ENCODE data around the gene AMFR.

DNA sequence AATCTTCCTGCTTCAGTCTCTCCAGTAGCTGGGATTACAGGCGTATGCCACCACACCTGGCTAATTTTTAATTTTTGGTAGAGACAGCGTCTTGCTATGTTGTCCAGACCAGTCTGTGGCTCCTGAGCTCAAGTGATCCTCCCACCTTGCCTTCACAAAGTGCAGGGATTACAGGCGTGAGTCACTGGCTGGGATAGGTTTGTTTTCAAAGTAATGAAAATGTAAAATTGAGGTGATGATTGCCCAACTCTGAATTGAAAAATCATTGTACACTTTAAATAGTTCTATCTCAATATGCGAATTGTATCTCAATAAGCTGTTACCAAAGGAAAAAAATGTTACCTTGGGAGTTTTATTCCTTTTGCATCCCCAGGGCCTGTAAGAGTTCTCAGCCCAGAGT is 1.2 kb upstream of the AMFR start:
- TF ChIP-seq, protein P1, sequence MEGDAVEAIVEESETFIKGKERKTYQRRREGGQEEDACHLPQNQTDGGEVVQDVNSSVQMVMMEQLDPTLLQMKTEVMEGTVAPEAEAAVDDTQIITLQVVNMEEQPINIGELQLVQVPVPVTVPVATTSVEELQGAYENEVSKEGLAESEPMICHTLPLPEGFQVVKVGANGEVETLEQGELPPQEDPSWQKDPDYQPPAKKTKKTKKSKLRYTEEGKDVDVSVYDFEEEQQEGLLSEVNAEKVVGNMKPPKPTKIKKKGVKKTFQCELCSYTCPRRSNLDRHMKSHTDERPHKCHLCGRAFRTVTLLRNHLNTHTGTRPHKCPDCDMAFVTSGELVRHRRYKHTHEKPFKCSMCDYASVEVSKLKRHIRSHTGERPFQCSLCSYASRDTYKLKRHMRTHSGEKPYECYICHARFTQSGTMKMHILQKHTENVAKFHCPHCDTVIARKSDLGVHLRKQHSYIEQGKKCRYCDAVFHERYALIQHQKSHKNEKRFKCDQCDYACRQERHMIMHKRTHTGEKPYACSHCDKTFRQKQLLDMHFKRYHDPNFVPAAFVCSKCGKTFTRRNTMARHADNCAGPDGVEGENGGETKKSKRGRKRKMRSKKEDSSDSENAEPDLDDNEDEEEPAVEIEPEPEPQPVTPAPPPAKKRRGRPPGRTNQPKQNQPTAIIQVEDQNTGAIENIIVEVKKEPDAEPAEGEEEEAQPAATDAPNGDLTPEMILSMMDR (CRISPR knock-in tag; IDR thresholded peaks at IDR 0.05), result no peak
- TF ChIP-seq, protein P2, sequence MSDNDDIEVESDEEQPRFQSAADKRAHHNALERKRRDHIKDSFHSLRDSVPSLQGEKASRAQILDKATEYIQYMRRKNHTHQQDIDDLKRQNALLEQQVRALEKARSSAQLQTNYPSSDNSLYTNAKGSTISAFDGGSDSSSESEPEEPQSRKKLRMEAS (IDR thresholded peaks at IDR 0.05), result no peak
- TF ChIP-seq ZNF333 (CRISPR knock-in tag; IDR thresholded peaks at IDR 0.05; ENCODE audit: borderline replicate concordance), result no peak
- no peak for TF ChIP-seq FOXK1 (CRISPR knock-in tag; IDR thresholded peaks at IDR 0.05; ENCODE audit: borderline replicate concordance, low read depth)
- TF ChIP-seq POLR2A (IDR thresholded peaks at IDR 0.05; ENCODE audit: insufficient read depth in 1 of 2, low read depth in 2 of 2, low read length in 2 of 2), result no peak
- TF ChIP-seq MAFG (CRISPR knock-in tag; IDR thresholded peaks at IDR 0.05), result no peak
- TF ChIP-seq, protein P3, sequence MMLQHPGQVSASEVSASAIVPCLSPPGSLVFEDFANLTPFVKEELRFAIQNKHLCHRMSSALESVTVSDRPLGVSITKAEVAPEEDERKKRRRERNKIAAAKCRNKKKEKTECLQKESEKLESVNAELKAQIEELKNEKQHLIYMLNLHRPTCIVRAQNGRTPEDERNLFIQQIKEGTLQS (CRISPR knock-in tag; IDR thresholded peaks at IDR 0.05), result no peak
- no peak for TF ChIP-seq ZNF510 (CRISPR knock-in tag; IDR thresholded peaks at IDR 0.05; ENCODE audit: low read depth)
- TF ChIP-seq, protein P4, sequence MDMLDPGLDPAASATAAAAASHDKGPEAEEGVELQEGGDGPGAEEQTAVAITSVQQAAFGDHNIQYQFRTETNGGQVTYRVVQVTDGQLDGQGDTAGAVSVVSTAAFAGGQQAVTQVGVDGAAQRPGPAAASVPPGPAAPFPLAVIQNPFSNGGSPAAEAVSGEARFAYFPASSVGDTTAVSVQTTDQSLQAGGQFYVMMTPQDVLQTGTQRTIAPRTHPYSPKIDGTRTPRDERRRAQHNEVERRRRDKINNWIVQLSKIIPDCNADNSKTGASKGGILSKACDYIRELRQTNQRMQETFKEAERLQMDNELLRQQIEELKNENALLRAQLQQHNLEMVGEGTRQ (IDR thresholded peaks at IDR 0.05; ENCODE audit: low read depth, low read length), result no peak
- TF ChIP-seq, protein P4 (CRISPR knock-in tag; IDR thresholded peaks at IDR 0.05; ENCODE audit: borderline replicate concordance), result no peak
- no peak for TF ChIP-seq SETDB1 (CRISPR knock-in tag; IDR thresholded peaks at IDR 0.05; ENCODE audit: borderline replicate concordance)
- TF ChIP-seq ZNF124 (CRISPR knock-in tag; IDR thresholded peaks at IDR 0.05), result no peak
